ENCODE data around the gene FIGNL2.

FIGNL2 gene

GRCh38 chr12:51873251-51873994 is 24.9 kb upstream of the FIGNL2 start:
- no peak for DNase-seq

- DNase-seq = no peak
Observed at GRCh38 chr12:51872689-51872981, 24.1 kb upstream of the FIGNL2 start.

GRCh38 chr12:51871918-51872688 is 23.6 kb upstream of the FIGNL2 start:
- DNase-seq = no peak

GRCh38 chr12:51871126-51871525 is 22.6 kb upstream of the FIGNL2 start:
- DNase-seq = no peak

- DNase-seq = no peak
Observed at GRCh38 chr12:51870504-51870903, 22.0 kb upstream of the FIGNL2 start.

- DNase-seq = no peak
Observed at GRCh38 chr12:51869931-51870330, 21.4 kb upstream of the FIGNL2 start.

- no peak for DNase-seq
Observed at GRCh38 chr12:51869496-51869865, 21.0 kb upstream of the FIGNL2 start.

- no peak for DNase-seq
Observed at GRCh38 chr12:51868821-51869495, 20.4 kb upstream of the FIGNL2 start.

GRCh38 chr12:51867796-51868428 is 19.4 kb upstream of the FIGNL2 start:
- DNase-seq = no peak

- DNase-seq = no peak
Observed at GRCh38 chr12:51867371-51867770, 18.9 kb upstream of the FIGNL2 start.

- no peak for DNase-seq
Observed at GRCh38 chr12:51866762-51867161, 18.2 kb upstream of the FIGNL2 start.

GRCh38 chr12:51866324-51866723 is 17.8 kb upstream of the FIGNL2 start:
- DNase-seq = no peak

GRCh38 chr12:51865757-51866270 is 17.3 kb upstream of the FIGNL2 start:
- no peak for DNase-seq

GRCh38 chr12:51864833-51865670 is 16.5 kb upstream of the FIGNL2 start:
- DNase-seq = no peak

GRCh38 chr12:51863933-51864832 is 15.7 kb upstream of the FIGNL2 start:
- no peak for DNase-seq

GRCh38 chr12:51863363-51863932 is 14.9 kb upstream of the FIGNL2 start:
- no peak for DNase-seq

GRCh38 chr12:51862947-51863346 is 14.4 kb upstream of the FIGNL2 start:
- DNase-seq = no peak

- DNase-seq = no peak
Observed at GRCh38 chr12:51860986-51861385, 12.5 kb upstream of the FIGNL2 start.

GRCh38 chr12:51855586-51856428 is 7.3 kb upstream of the FIGNL2 start:
- no peak for DNase-seq
